Osteoblast (primary cell): ENCODE data around the gene TMC3. TPM values are rescaled to one million over a fixed set of nuclear protein-coding genes. Genes with fewer than 3 reads are reported as not detected.

Source experiments
- DNase-seq: peaks from one replicate; pipeline ENCODE4 v3.0.0; 2011; ENCODE audit warnings: low spot score, mixed read lengths; ENCODE audit not compliant: insufficient read length; ENCODE audit errors: missing footprints
- H2AFZ ChIP-seq: 2 replicates; pipeline ENCODE4 v1.6.0; 2011; ENCODE audit warnings: mild to moderate bottlenecking, low read length
- H3K27ac ChIP-seq: 2 replicates; pipeline ENCODE4 v1.5.1; 2011; ENCODE audit warnings: mild to moderate bottlenecking, low read depth, low read length, moderate library complexity
- H3K27me3 ChIP-seq: 2 replicates; pipeline ENCODE4 v1.6.0; 2012; ENCODE audit warnings: mild to moderate bottlenecking, control low read depth, inconsistent platforms, low read length, moderate library complexity; ENCODE audit not compliant: insufficient read depth
- H3K36me3 ChIP-seq: 2 replicates; pipeline ENCODE4 v1.5.1; 2011; ENCODE audit warnings: mild to moderate bottlenecking, low read length, control low read depth, moderate library complexity; ENCODE audit not compliant: insufficient read depth
- H3K4me1 ChIP-seq: 2 replicates; pipeline ENCODE4 v1.5.1; 2011; ENCODE audit warnings: mild to moderate bottlenecking, low read length, control low read depth, moderate library complexity; ENCODE audit not compliant: insufficient read depth
- H3K4me2 ChIP-seq: 2 replicates; pipeline ENCODE4 v1.6.0; 2011; ENCODE audit warnings: mild to moderate bottlenecking, low read length; ENCODE audit not compliant: insufficient read depth
- H3K4me3 ChIP-seq: fragments of 200-600 bp; sonication (generic); 3 replicates; pipeline ENCODE4 v1.5.1; 2012; ENCODE audit warnings: mild to moderate bottlenecking, low read length, inconsistent platforms; ENCODE audit not compliant: insufficient read depth
- H3K79me2 ChIP-seq: 2 replicates; pipeline ENCODE4 v1.6.0; 2012; ENCODE audit warnings: mild to moderate bottlenecking, low read length, control low read depth, inconsistent platforms; ENCODE audit not compliant: insufficient read depth
- H3K9me3 ChIP-seq: 2 replicates; pipeline ENCODE4 v1.5.1; 2011; ENCODE audit warnings: low read depth, low read length, control low read depth
- H4K20me1 ChIP-seq: 2 replicates; pipeline ENCODE4 v1.6.0; 2012; ENCODE audit warnings: mild to moderate bottlenecking, low read length, control low read depth; ENCODE audit not compliant: insufficient read depth
- CTCF ChIP-seq: IDR thresholded peaks from 2 replicates; pipeline ENCODE4 v1.5.1; 2011; ENCODE audit warnings: mild to moderate bottlenecking, low read depth, low read length, moderate library complexity; ENCODE audit errors: extremely low read depth
- total RNA-seq: library from RNA; depleted of rRNA; stranded (reverse); fragments of >200 nt; gene quantifications from 2 replicates; pipeline ENCODE4 v1.2.3, GENCODE V29; 2012

The TMC3 gene
- total RNA-seq, 1 donor: not detected

GRCh38 chr15:81285461-81285860, 88.6 kb downstream of the TMC3 start:
- no peak overlapping the region for H3K4me2 ChIP-seq
- no peak overlapping the region for H3K4me3 ChIP-seq
- no peaks in the 10 kb centered on the region for H3K4me1 ChIP-seq
- H4K20me1 ChIP-seq: no peaks in the 10 kb centered on the region
- H3K9me3 ChIP-seq: no peaks in the 10 kb centered on the region
- TF ChIP-seq CTCF: no peak
- H3K27me3 ChIP-seq: peaks cover 3% of the 10 kb centered on the region
- no peak overlapping the region for H2AFZ ChIP-seq
- DNase-seq: no peak
- no peak overlapping the region for H3K27ac ChIP-seq
- no peaks in the 10 kb centered on the region for H3K36me3 ChIP-seq
- no peaks in the 10 kb centered on the region for H3K79me2 ChIP-seq

- no peaks in the 10 kb centered on the region for H4K20me1 ChIP-seq
- no peak for DNase-seq
- TF ChIP-seq CTCF: no peak
- H3K4me2 ChIP-seq: no peak overlapping the region
- no peak overlapping the region for H2AFZ ChIP-seq
- no peaks in the 10 kb centered on the region for H3K36me3 ChIP-seq
- H3K4me1 ChIP-seq: no peaks in the 10 kb centered on the region
- no peaks in the 10 kb centered on the region for H3K9me3 ChIP-seq
- H3K27me3 ChIP-seq: peaks cover 3% of the 10 kb centered on the region
- no peak overlapping the region for H3K27ac ChIP-seq
- no peak overlapping the region for H3K4me3 ChIP-seq
- no peaks in the 10 kb centered on the region for H3K79me2 ChIP-seq
Observed at GRCh38 chr15:81284256-81285031, 89.6 kb downstream of the TMC3 start.

GRCh38 chr15:81282911-81283310, 91.1 kb downstream of the TMC3 start:
- Histone ChIP-seq H3K79me2 (no peaks in the 10 kb centered on the region), H3K9me3 (no peaks in the 10 kb centered on the region), H3K27ac (no peak overlapping the region), H3K4me3 (no peak overlapping the region), H3K27me3 (peaks cover 3% of the 10 kb centered on the region), H4K20me1 (no peaks in the 10 kb centered on the region), H2AFZ (no peak overlapping the region), H3K36me3 (no peaks in the 10 kb centered on the region), H3K4me2 (no peak overlapping the region), H3K4me1 (no peaks in the 10 kb centered on the region)
- TF ChIP-seq CTCF: no peak
- DNase-seq: no peak

GRCh38 chr15:81282606-81282895, 91.5 kb downstream of the TMC3 start:
- Histone ChIP-seq H3K4me1 (no peaks in the 10 kb centered on the region), H2AFZ (no peak overlapping the region), H3K9me3 (no peaks in the 10 kb centered on the region), H3K27ac (no peak overlapping the region), H3K4me3 (no peak overlapping the region), H3K79me2 (no peaks in the 10 kb centered on the region), H3K4me2 (no peak overlapping the region), H4K20me1 (no peaks in the 10 kb centered on the region), H3K36me3 (no peaks in the 10 kb centered on the region), H3K27me3 (peaks cover 3% of the 10 kb centered on the region)
- no peak for DNase-seq
- no peak for TF ChIP-seq CTCF
